HG02870 (cell line): ENCODE data around the gene UBE2O.
A peak's percentile ranks its signal among the peaks of the same experiment; 100 is the strongest.

Experiments used
- ATAC-seq: cut with Tn5 transposase; IDR thresholded peaks from one replicate; pipeline ENCODE4 v1.9.1; 2021; ENCODE audit warnings: mild to moderate bottlenecking, moderate library complexity; ENCODE audit not compliant: unreplicated experiment

UBE2O gene

GRCh38 chr17:76468634-76469010 is 15.7 kb upstream of the UBE2O start:
- ATAC-seq, result no peak

- no peak for ATAC-seq
Measured at GRCh38 chr17:76467809-76468633, 15.1 kb upstream of the UBE2O start.

GRCh38 chr17:76467366-76467765 is 14.4 kb upstream of the UBE2O start, which contains the start of gene AANAT:
Gene AANAT (plus strand): TSS chr17:76467603. CDS start chr17:76468747, 1,144 bp downstream.
- ATAC-seq, result no peak

- ATAC-seq, result no peak
Measured at GRCh38 chr17:76466775-76467130, 13.8 kb upstream of the UBE2O start.

- ATAC-seq, result no peak
Measured at GRCh38 chr17:76462556-76463290, 9.8 kb upstream of the UBE2O start.

- ATAC-seq, result no peak
Measured at GRCh38 chr17:76461765-76462555, 9.0 kb upstream of the UBE2O start.

- ATAC-seq, result no peak
Measured at GRCh38 chr17:76459674-76460073, 6.7 kb upstream of the UBE2O start.

- ATAC-seq, result no peak
Measured at GRCh38 chr17:76458580-76459490, 5.9 kb upstream of the UBE2O start.

GRCh38 chr17:76453431-76453743 is 435 bp upstream of the UBE2O start:
- no peak for ATAC-seq

- ATAC-seq, result peak; percentile 24
Measured at GRCh38 chr17:76452127-76452659, 759 bp downstream of the UBE2O start.

GRCh38 chr17:76451506-76451905 is 1.4 kb downstream of the UBE2O start:
- no peak for ATAC-seq

GRCh38 chr17:76449126-76449525 is 3.8 kb downstream of the UBE2O start:
- ATAC-seq, result no peak

GRCh38 chr17:76447931-76448652 is 4.9 kb downstream of the UBE2O start:
- no peak for ATAC-seq

GRCh38 chr17:76446449-76447231 is 6.3 kb downstream of the UBE2O start:
- no peak for ATAC-seq

- no peak for ATAC-seq
Measured at GRCh38 chr17:76445697-76446448, 7.1 kb downstream of the UBE2O start.

- ATAC-seq, result no peak
Measured at GRCh38 chr17:76444518-76445311, 8.2 kb downstream of the UBE2O start.
